ENCODE results near the gene CDH13.

CDH13 gene

GRCh38 chr16:83762141-83762991, 1135.6 kb downstream of the CDH13 start:
- Histone ChIP-seq H3K79me2 (ENCODE audit: control insufficient read depth, insufficient read depth, low read length, unreplicated experiment) (no peaks in the 10 kb centered on the region), H3K36me3 (ENCODE audit: insufficient read depth, low read length) (no peaks in the 10 kb centered on the region), H3K27ac (ENCODE audit: low read depth, low read length) (no peak overlapping the region), H3K4me1 (ENCODE audit: control insufficient read depth, insufficient read depth, low read length, unreplicated experiment) (no peaks in the 10 kb centered on the region), H3K27me3 (ENCODE audit: insufficient read depth, low read length) (no peaks in the 10 kb centered on the region), H2AFZ (ENCODE audit: low read length, unreplicated experiment) (no peak overlapping the region), H3K4me3 (ENCODE audit: low read depth, low read length) (no peak overlapping the region)

GRCh38 chr16:83762992-83763358, 1136.2 kb downstream of the CDH13 start:
- H3K27ac ChIP-seq (ENCODE audit: low read depth, low read length) = no peak overlapping the region
- H2AFZ ChIP-seq (ENCODE audit: low read length, unreplicated experiment) = no peak overlapping the region
- H3K36me3 ChIP-seq (ENCODE audit: insufficient read depth, low read length) = no peaks in the 10 kb centered on the region
- no peak overlapping the region for H3K4me3 ChIP-seq (ENCODE audit: low read depth, low read length)
- no peaks in the 10 kb centered on the region for H3K27me3 ChIP-seq (ENCODE audit: insufficient read depth, low read length)
- H3K79me2 ChIP-seq (ENCODE audit: control insufficient read depth, insufficient read depth, low read length, unreplicated experiment) = no peaks in the 10 kb centered on the region
- no peaks in the 10 kb centered on the region for H3K4me1 ChIP-seq (ENCODE audit: control insufficient read depth, insufficient read depth, low read length, unreplicated experiment)

GRCh38 chr16:83768986-83769385, 1142.2 kb downstream of the CDH13 start:
- Histone ChIP-seq H3K4me3 (ENCODE audit: low read depth, low read length) (no peak overlapping the region), H3K27ac (ENCODE audit: low read depth, low read length) (no peak overlapping the region), H3K4me1 (ENCODE audit: control insufficient read depth, insufficient read depth, low read length, unreplicated experiment) (no peaks in the 10 kb centered on the region), H3K79me2 (ENCODE audit: control insufficient read depth, insufficient read depth, low read length, unreplicated experiment) (no peaks in the 10 kb centered on the region), H3K36me3 (ENCODE audit: insufficient read depth, low read length) (no peaks in the 10 kb centered on the region), H3K27me3 (ENCODE audit: insufficient read depth, low read length) (no peaks in the 10 kb centered on the region), H2AFZ (ENCODE audit: low read length, unreplicated experiment) (no peak overlapping the region)

- H3K79me2 ChIP-seq (ENCODE audit: control insufficient read depth, insufficient read depth, low read length, unreplicated experiment) = no peaks in the 10 kb centered on the region
- H3K27me3 ChIP-seq (ENCODE audit: insufficient read depth, low read length) = no peaks in the 10 kb centered on the region
- H3K4me3 ChIP-seq (ENCODE audit: low read depth, low read length) = no peak overlapping the region
- H3K4me1 ChIP-seq (ENCODE audit: control insufficient read depth, insufficient read depth, low read length, unreplicated experiment) = no peaks in the 10 kb centered on the region
- H3K36me3 ChIP-seq (ENCODE audit: insufficient read depth, low read length) = no peaks in the 10 kb centered on the region
- H3K27ac ChIP-seq (ENCODE audit: low read depth, low read length) = no peak overlapping the region
- no peak overlapping the region for H2AFZ ChIP-seq (ENCODE audit: low read length, unreplicated experiment)
These were observed 1142.7 kb downstream of the CDH13 start for GRCh38 chr16:83769397-83770008.

- Histone ChIP-seq H3K27ac (ENCODE audit: low read depth, low read length) (no peak overlapping the region), H3K36me3 (ENCODE audit: insufficient read depth, low read length) (no peaks in the 10 kb centered on the region), H3K79me2 (ENCODE audit: control insufficient read depth, insufficient read depth, low read length, unreplicated experiment) (no peaks in the 10 kb centered on the region), H3K4me3 (ENCODE audit: low read depth, low read length) (no peak overlapping the region), H3K27me3 (ENCODE audit: insufficient read depth, low read length) (no peaks in the 10 kb centered on the region), H3K4me1 (ENCODE audit: control insufficient read depth, insufficient read depth, low read length, unreplicated experiment) (no peaks in the 10 kb centered on the region), H2AFZ (ENCODE audit: low read length, unreplicated experiment) (no peak overlapping the region)
These were observed 1144.7 kb downstream of the CDH13 start for GRCh38 chr16:83771306-83771942.

- Histone ChIP-seq H3K4me1 (ENCODE audit: control insufficient read depth, insufficient read depth, low read length, unreplicated experiment) (no peaks in the 10 kb centered on the region), H3K4me3 (ENCODE audit: low read depth, low read length) (no peak overlapping the region), H3K79me2 (ENCODE audit: control insufficient read depth, insufficient read depth, low read length, unreplicated experiment) (no peaks in the 10 kb centered on the region), H3K36me3 (ENCODE audit: insufficient read depth, low read length) (no peaks in the 10 kb centered on the region), H3K27ac (ENCODE audit: low read depth, low read length) (no peak overlapping the region), H3K27me3 (ENCODE audit: insufficient read depth, low read length) (no peaks in the 10 kb centered on the region), H2AFZ (ENCODE audit: low read length, unreplicated experiment) (no peak overlapping the region)
These were observed 1146.0 kb downstream of the CDH13 start for GRCh38 chr16:83772806-83773205.

GRCh38 chr16:83774066-83774465, 1147.3 kb downstream of the CDH13 start:
- Histone ChIP-seq H3K79me2 (ENCODE audit: control insufficient read depth, insufficient read depth, low read length, unreplicated experiment) (no peaks in the 10 kb centered on the region), H3K4me1 (ENCODE audit: control insufficient read depth, insufficient read depth, low read length, unreplicated experiment) (no peaks in the 10 kb centered on the region), H3K4me3 (ENCODE audit: low read depth, low read length) (no peak overlapping the region), H3K27ac (ENCODE audit: low read depth, low read length) (no peak overlapping the region), H2AFZ (ENCODE audit: low read length, unreplicated experiment) (no peak overlapping the region), H3K27me3 (ENCODE audit: insufficient read depth, low read length) (no peaks in the 10 kb centered on the region), H3K36me3 (ENCODE audit: insufficient read depth, low read length) (no peaks in the 10 kb centered on the region)

- no peak overlapping the region for H2AFZ ChIP-seq (ENCODE audit: low read length, unreplicated experiment)
- H3K36me3 ChIP-seq (ENCODE audit: insufficient read depth, low read length) = no peaks in the 10 kb centered on the region
- peaks cover 5% of the 10 kb centered on the region for H3K4me1 ChIP-seq (ENCODE audit: control insufficient read depth, insufficient read depth, low read length, unreplicated experiment)
These were observed 1150.2 kb downstream of the CDH13 start for GRCh38 chr16:83776944-83777343.

GRCh38 chr16:83779886-83780285, 1153.1 kb downstream of the CDH13 start:
- no peak overlapping the region for H3K27ac ChIP-seq (ENCODE audit: low read depth, low read length)
- no peak overlapping the region for H3K4me3 ChIP-seq (ENCODE audit: low read depth, low read length)
- H3K79me2 ChIP-seq (ENCODE audit: control insufficient read depth, insufficient read depth, low read length, unreplicated experiment) = no peaks in the 10 kb centered on the region
- peaks cover 5% of the 10 kb centered on the region for H3K4me1 ChIP-seq (ENCODE audit: control insufficient read depth, insufficient read depth, low read length, unreplicated experiment)
- H2AFZ ChIP-seq (ENCODE audit: low read length, unreplicated experiment) = no peak overlapping the region
- no peaks in the 10 kb centered on the region for H3K27me3 ChIP-seq (ENCODE audit: insufficient read depth, low read length)
- H3K36me3 ChIP-seq (ENCODE audit: insufficient read depth, low read length) = no peaks in the 10 kb centered on the region

More at GRCh38 chr16:83776944-83777343, 1150.2 kb downstream of the CDH13 start:
- Histone ChIP-seq H3K27ac (ENCODE audit: low read depth, low read length) (no peak overlapping the region), H3K79me2 (ENCODE audit: control insufficient read depth, insufficient read depth, low read length, unreplicated experiment) (no peaks in the 10 kb centered on the region), H3K27me3 (ENCODE audit: insufficient read depth, low read length) (no peaks in the 10 kb centered on the region), H3K4me3 (ENCODE audit: low read depth, low read length) (no peak overlapping the region)

- H3K36me3 ChIP-seq (ENCODE audit: insufficient read depth, low read length) = no peaks in the 10 kb centered on the region
- H3K27ac ChIP-seq (ENCODE audit: low read depth, low read length) = no peak overlapping the region
- no peaks in the 10 kb centered on the region for H3K4me1 ChIP-seq (ENCODE audit: control insufficient read depth, insufficient read depth, low read length, unreplicated experiment)
- no peak overlapping the region for H3K4me3 ChIP-seq (ENCODE audit: low read depth, low read length)
- H3K27me3 ChIP-seq (ENCODE audit: insufficient read depth, low read length) = no peaks in the 10 kb centered on the region
- no peaks in the 10 kb centered on the region for H3K79me2 ChIP-seq (ENCODE audit: control insufficient read depth, insufficient read depth, low read length, unreplicated experiment)
- no peak overlapping the region for H2AFZ ChIP-seq (ENCODE audit: low read length, unreplicated experiment)
These were observed 1158.7 kb downstream of the CDH13 start for GRCh38 chr16:83785455-83785854.

Data from ACC112 (cell line).